HG03460 (cell line): ENCODE measurements around the gene SLC38A11.
"Not testable (repeated sequence)": the region's sequence is repeated elsewhere in the genome, so short reads cannot be mapped to it uniquely, and the experiment has no call there.

Experiments used
- ATAC-seq: cut with Tn5 transposase; IDR thresholded peaks from one replicate; pipeline ENCODE4 v1.9.1; 2021; ENCODE audit not compliant: unreplicated experiment

The SLC38A11 gene

GRCh38 chr2:164881524-164881923, 73.8 kb downstream of the SLC38A11 start:
- no peak for ATAC-seq

- ATAC-seq = no peak
Measured at GRCh38 chr2:164879901-164880535, 75.3 kb downstream of the SLC38A11 start.

- ATAC-seq = no peak
Measured at GRCh38 chr2:164877927-164878326, 77.4 kb downstream of the SLC38A11 start.

- ATAC-seq = no peak
Measured at GRCh38 chr2:164877169-164877568, 78.2 kb downstream of the SLC38A11 start.

- no peak for ATAC-seq
Measured at GRCh38 chr2:164875334-164876205, 79.8 kb downstream of the SLC38A11 start.

GRCh38 chr2:164873210-164873908, 82.0 kb downstream of the SLC38A11 start:
- no peak for ATAC-seq

GRCh38 chr2:164871404-164871803, 83.9 kb downstream of the SLC38A11 start:
- no peak for ATAC-seq

GRCh38 chr2:164869420-164869772, 85.9 kb downstream of the SLC38A11 start:
- ATAC-seq = no peak

- ATAC-seq = no peak
Measured at GRCh38 chr2:164868563-164869419, 86.5 kb downstream of the SLC38A11 start.

- no peak for ATAC-seq
Measured at GRCh38 chr2:164867779-164868397, 87.4 kb downstream of the SLC38A11 start.

GRCh38 chr2:164866381-164866780, 88.9 kb downstream of the SLC38A11 start:
- ATAC-seq = not testable (repeated sequence)

GRCh38 chr2:164860694-164861042, 94.7 kb downstream of the SLC38A11 start:
- ATAC-seq = no peak

- not testable (repeated sequence) for ATAC-seq
Measured at GRCh38 chr2:164859906-164860693, 95.2 kb downstream of the SLC38A11 start.

GRCh38 chr2:164859251-164859818, 96.0 kb downstream of the SLC38A11 start:
- no peak for ATAC-seq

- no peak for ATAC-seq
Measured at GRCh38 chr2:164852086-164852485, 103.2 kb downstream of the SLC38A11 start.

GRCh38 chr2:164850235-164850634, 105.1 kb downstream of the SLC38A11 start:
- no peak for ATAC-seq

GRCh38 chr2:164849506-164849905, 105.8 kb downstream of the SLC38A11 start:
- no peak for ATAC-seq

GRCh38 chr2:164847981-164848741, 107.2 kb downstream of the SLC38A11 start:
- ATAC-seq = no peak

- no peak for ATAC-seq
Measured at GRCh38 chr2:164847291-164847690, 108.0 kb downstream of the SLC38A11 start.
